Right lobe of liver (tissue), 6 donors: Measurements from ENCODE around the gene PLCB2. TPM values are rescaled to one million over a fixed set of nuclear protein-coding genes. Genes with fewer than 3 reads are reported as not detected.

Experiments
- ATAC-seq, 4 donors: fragments of 200-7000 bp; cut with Tn5 transposase; one replicate each; pipeline ENCODE4 v1.9.1; 2020; ENCODE audit warnings: mild to moderate bottlenecking in 4 of 4, moderate library complexity in 4 of 4
- DNase-seq, 3 donors: peaks; one replicate each; pipeline ENCODE4 v3.0.0-alpha.2; 2020
- H3K27ac ChIP-seq, 3 donors: fragments of 200-600 bp; one replicate each; pipeline ENCODE4 v1.8.0; 2022
- H3K27me3 ChIP-seq, 2 donors: fragments of 200-600 bp; one replicate each; pipeline ENCODE4 v1.8.0; 2022
- H3K36me3 ChIP-seq, 4 donors: fragments of 200-600 bp; sonication (generic) in 1 of 4; one replicate each; pipeline versions ENCODE4 v1.5.1 to v1.8.0; 2017 to 2022; ENCODE audit warnings: control low read depth in 1 of 4
- H3K4me1 ChIP-seq, 4 donors: fragments of 200-600 bp; sonication (generic) in 1 of 4; one replicate each; pipeline versions ENCODE4 v1.5.1 to v1.8.0; 2017 to 2022; ENCODE audit warnings: control low read depth in 1 of 4
- H3K4me3 ChIP-seq, 3 donors: fragments of 200-600 bp; one replicate each; pipeline ENCODE4 v1.8.0; 2022
- H3K9me3 ChIP-seq, 4 donors: fragments of 200-600 bp; sonication (generic) in 1 of 4; one replicate each; pipeline versions ENCODE4 v1.5.1 to v1.8.0; 2017 to 2022; ENCODE audit warnings: control low read depth in 1 of 4
- CTCF ChIP-seq, 4 donors: fragments of 200-600 bp in 3 of 4; fragments of 450-650 bp in 1 of 4; IDR thresholded peaks; one replicate each; pipeline versions ENCODE4 v1.5.1 to v1.8.0; 2016 to 2022; ENCODE audit warnings: antibody characterized with exemption in 4 of 4, mild to moderate bottlenecking in 2 of 4
- POLR2A ChIP-seq: fragments of 450-650 bp; IDR thresholded peaks from one replicate; pipeline ENCODE4 v1.6.1; 2017; ENCODE audit warnings: antibody characterized with exemption, mild to moderate bottlenecking
- WGBS: methylation state at CpG from one replicate; pipeline ENCODE4 v1.1.6; 2018; ENCODE audit warnings: low coverage, low lambda C conversion rate; ENCODE audit not compliant: insufficient coverage; ENCODE audit errors: missing lambda C conversion rate; 5-methylcytosine and 5-hydroxymethylcytosine counted together
- intact Hi-C, 2 donors: fragments of 100-400 bp; cut with DNase I; formaldehyde crosslinking; loops; one replicate each; pipeline versions ENCODE4 v1.11.2 to v1.14.1; 2022
- total RNA-seq, 6 experiments: library from RNA; depleted of rRNA in 2 of 6; stranded (reverse); fragments of >200 nt in 2 of 6; fragmentation: NEBNext Ultra II Directional in 3 of 6; extraction: Animal tissue kit (Norgen Biotek cat#: 25700) in 3 of 6; gene quantifications; one replicate each; pipeline versions ENCODE4 v1.1.0 to v1.2.4, GENCODE V29; 2016 to 2023
- donor health status: DM: no; HTN: yes; CAD: no.
- donor health status: DM: no; HTN: no; CAD: no.
- donor health status: DM: no; HTN: no; CAD: no.
- donor health status: DM: no; HTN: yes; CAD: no.
- donor health status: DM: no; HTN: yes; CAD: no.

Gene PLCB2
- total RNA-seq, 6 experiments from 2014 or later, result 5.0 to 18.0 (median 7.2) TPM

- intact Hi-C loops, result no loop called here
- no peak overlapping the region for H3K27ac ChIP-seq
- WGBS, result 93% methylated on average over 2 of the region's 2 CpGs
- no peak for DNase-seq
- H3K4me1 ChIP-seq, result no peaks in the 10 kb centered on the region
- TF ChIP-seq POLR2A (no peak), CTCF (IDR thresholded peaks at IDR 0.05) (no peak)
- no peak for ATAC-seq
- H3K9me3 ChIP-seq, result no peaks in the 10 kb centered on the region
- H3K4me3 ChIP-seq, result no peak overlapping the region
- H3K27me3 ChIP-seq, result no peaks in the 10 kb centered on the region
- no peaks in the 10 kb centered on the region for H3K36me3 ChIP-seq
Measured at GRCh38 chr15:40300367-40300766, 7.4 kb downstream of the PLCB2 start.

- 84% methylated on average over 6 of the region's 17 CpGs for WGBS
- intact Hi-C loops, result no loop called here
- DNase-seq (peak in 2 of 3 donors; percentile 11 to 30), ATAC-seq (no peak)
- Histone ChIP-seq H3K27ac (no peak overlapping the region), H3K36me3 (no peaks in the 10 kb centered on the region), H3K4me3 (no peak overlapping the region), H3K27me3 (no peaks in the 10 kb centered on the region), H3K4me1 (no peaks in the 10 kb centered on the region), H3K9me3 (no peaks in the 10 kb centered on the region)
- TF ChIP-seq POLR2A (no peak), CTCF (IDR thresholded peaks at IDR 0.05) (no peak)
Measured at GRCh38 chr15:40298216-40298935, 9.4 kb downstream of the PLCB2 start.

GRCh38 chr15:40297356-40297755 lies 10.4 kb downstream of the PLCB2 start:
- ATAC-seq, result no peak
- Histone ChIP-seq H3K4me3 (no peak overlapping the region), H3K36me3 (no peaks in the 10 kb centered on the region), H3K9me3 (no peaks in the 10 kb centered on the region), H3K4me1 (no peaks in the 10 kb centered on the region), H3K27ac (no peak overlapping the region), H3K27me3 (no peaks in the 10 kb centered on the region)
- DNase-seq, result peak in 2 of 3 donors; percentile 3 to 26
- 76% methylated on average over 6 of the region's 10 CpGs for WGBS
- intact Hi-C loops, result no loop called here
- TF ChIP-seq CTCF (IDR thresholded peaks at IDR 0.05) (no peak), POLR2A (no peak)

- DNase-seq, result peak in 2 of 3 donors; percentile 9 to 35
- TF ChIP-seq CTCF (IDR thresholded peaks at IDR 0.05) (no peak), POLR2A (no peak)
- Histone ChIP-seq H3K4me1 (no peaks in the 10 kb centered on the region), H3K9me3 (no peaks in the 10 kb centered on the region), H3K36me3 (no peaks in the 10 kb centered on the region), H3K27me3 (no peaks in the 10 kb centered on the region), H3K4me3 (no peak overlapping the region), H3K27ac (no peak overlapping the region)
- 75% methylated on average over 3 of the region's 5 CpGs for WGBS
- no peak for ATAC-seq
- intact Hi-C loops, result no loop called here
Measured at GRCh38 chr15:40296561-40297230, 11.0 kb downstream of the PLCB2 start.
